GM23338 (cell line): Measurements from ENCODE around the gene STK4.

ENCODE experiments used
- CREB1 ChIP-seq: fragments of 250-450 bp; sonication (Bioruptor Pico); IDR thresholded peaks from 2 replicates; pipeline ENCODE4 v1.5.0; 2020; ENCODE audit warnings: low read depth, mild to moderate bottlenecking, moderate library complexity
- CTCF ChIP-seq, 2 experiments: fragments of 200-600 bp in 1 of 2; sonication (generic) in 1 of 2; conservative IDR thresholded peaks; 2 replicates each; pipeline versions ENCODE4 v1.5.1 to v1.6.1; 2016 to 2017; ENCODE audit warnings: antibody characterized with exemption in 2 of 2, low read depth in 2 of 2, mild to moderate bottlenecking in 2 of 2, moderate library complexity in 1 of 2
- ETS1 ChIP-seq: IDR thresholded peaks from 2 replicates; pipeline ENCODE4 v1.6.1; 2016; ENCODE audit warnings: antibody characterized with exemption
- EZH2 ChIP-seq: fragments of 200-600 bp; sonication (generic); IDR thresholded peaks from one replicate; pipeline ENCODE4 v1.8.0; 2017; ENCODE audit warnings: antibody characterized with exemption, mild to moderate bottlenecking, low read depth; ENCODE audit not compliant: unreplicated experiment
- EZH2phosphoT487 ChIP-seq: fragments of 200-600 bp; sonication (generic); IDR thresholded peaks from one replicate; pipeline ENCODE4 v1.8.1; 2018; ENCODE audit warnings: antibody characterized with exemption; ENCODE audit not compliant: unreplicated experiment
- JUNB ChIP-seq: IDR thresholded peaks from one replicate; pipeline ENCODE4 v1.6.1; 2016; ENCODE audit warnings: antibody characterized with exemption; ENCODE audit not compliant: unreplicated experiment
- NANOG ChIP-seq: IDR thresholded peaks from 2 replicates; pipeline ENCODE4 v1.6.1; 2016; ENCODE audit warnings: antibody characterized with exemption, borderline replicate concordance
- POLR2AphosphoS5 ChIP-seq: IDR thresholded peaks from 2 replicates; pipeline ENCODE4 v1.6.1; 2016; ENCODE audit warnings: antibody characterized with exemption, low read depth
- REST ChIP-seq: IDR thresholded peaks from one replicate; pipeline ENCODE4 v1.6.1; 2018; ENCODE audit warnings: antibody characterized with exemption; ENCODE audit not compliant: unreplicated experiment
- STAT1 ChIP-seq: IDR thresholded peaks from one replicate; pipeline ENCODE4 v1.6.1; 2016; ENCODE audit warnings: antibody characterized with exemption; ENCODE audit not compliant: unreplicated experiment
- ZNF462 ChIP-seq: fragments of 250-450 bp; sonication (Bioruptor Pico); IDR thresholded peaks from 2 replicates; pipeline ENCODE4 v1.5.0; 2020; ENCODE audit warnings: mild to moderate bottlenecking, moderate library complexity

- TF ChIP-seq POLR2AphosphoS5 (no peak), EZH2 (no peak), CTCF (conservative IDR thresholded peaks at IDR 0.05; ENCODE audit: low read depth in 2 of 2) (no peak), STAT1 (no peak), EZH2phosphoT487 (no peak), JUNB (no peak), REST (no peak), NANOG (no peak), ETS1 (no peak), CREB1 (CRISPR knock-in tag) (no peak), ZNF462 (CRISPR knock-in tag) (no peak)
Measured at GRCh38 chr20:45067558-45067957, 101.2 kb downstream of the STK4 start.
